Activated T-helper 2 cell treated with anti-CD3 and anti-CD28 coated beads, Interferon-gamma antibody, Interleukin-2, Interleukin-4, amounts not matched to agents 10 μg/mL and 5 μg/mL and 100 μg/mL, durations not matched to agents 14 hours and 24 hours and 36 hours (primary cell): Measurements from ENCODE around the gene KRT80. TPM values are rescaled to one million over a fixed set of nuclear protein-coding genes. Genes with fewer than 3 reads are reported as not detected.

Source experiments
- DNase-seq: peaks from one replicate; pipeline ENCODE4 v3.0.0; 2021; ENCODE audit warnings: low spot score
- H3K27ac Mint-ChIP-seq: one replicate; pipeline ENCODE4 v1.8.0; 2021; ENCODE audit warnings: mixed read lengths
- H3K27me3 Mint-ChIP-seq: one replicate; pipeline ENCODE4 v1.8.0; 2021; ENCODE audit warnings: low read depth, mixed read lengths
- H3K36me3 Mint-ChIP-seq: one replicate; pipeline ENCODE4 v1.8.0; 2021; ENCODE audit warnings: low read depth, mixed read lengths
- H3K4me1 Mint-ChIP-seq: one replicate; pipeline ENCODE4 v1.8.0; 2021; ENCODE audit warnings: low read depth, mixed read lengths
- H3K4me3 Mint-ChIP-seq: one replicate; pipeline ENCODE4 v1.8.0; 2021; ENCODE audit warnings: low read depth, mild to moderate bottlenecking, moderate library complexity, mixed read lengths
- H3K9me3 Mint-ChIP-seq: one replicate; pipeline ENCODE4 v1.8.0; 2021; ENCODE audit warnings: mixed read lengths
- intact Hi-C: fragments of 100-400 bp; cut with micrococcal nuclease; formaldehyde crosslinking; loops from one replicate; pipeline ENCODE4 v1.15.1; 2023
- total RNA-seq: library from RNA; stranded (reverse); gene quantifications from 2 replicates; pipeline ENCODE4 v1.2.3, GENCODE V29; 2022

The KRT80 gene
- total RNA-seq, 1 donor from 2014 or later = not detected

DNA sequence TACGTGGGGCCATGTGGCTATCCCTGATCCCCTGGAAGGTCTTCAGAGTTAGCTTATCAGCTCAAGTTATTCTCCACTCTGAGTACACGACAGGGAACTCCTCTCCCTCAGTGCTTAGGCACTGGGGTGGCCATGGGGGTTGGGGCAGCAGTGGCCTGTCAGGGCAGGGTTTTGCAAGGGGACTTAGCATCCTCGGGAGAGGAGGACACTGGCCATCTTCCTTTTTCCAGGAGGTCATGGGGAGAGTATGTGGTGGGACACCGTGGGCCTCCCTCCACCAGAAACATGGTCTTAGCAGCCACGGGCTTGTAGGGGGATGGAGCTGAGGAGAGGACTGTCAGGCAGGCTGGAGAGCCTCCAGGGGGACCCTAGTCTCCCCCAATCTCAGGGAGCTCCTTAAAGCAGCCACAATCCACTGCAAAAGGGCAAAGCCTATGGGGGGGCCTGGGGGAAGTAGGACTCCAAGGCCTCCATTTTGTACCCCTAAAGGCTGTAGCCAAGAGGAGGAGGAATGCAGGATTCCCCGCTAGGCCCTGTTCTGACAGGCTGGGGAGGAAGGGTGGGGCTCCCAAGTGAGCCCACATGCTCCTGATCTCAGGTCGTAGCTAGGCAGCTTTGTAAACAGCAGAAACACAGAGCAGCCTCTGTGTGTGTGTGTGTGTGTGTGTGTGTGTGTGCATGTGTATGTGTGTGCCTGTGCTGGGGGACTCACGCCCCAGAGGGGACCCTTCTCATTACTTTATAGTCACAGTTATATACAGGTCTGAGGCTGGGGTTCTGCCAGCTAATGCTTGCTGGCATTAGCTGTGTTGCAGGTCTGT, 36.6 kb downstream of the KRT80 start:
- no peak overlapping the region for H3K27ac Mint-ChIP-seq
- H3K36me3 Mint-ChIP-seq = no peaks in the 10 kb centered on the region
- H3K4me3 Mint-ChIP-seq = no peak overlapping the region
- DNase-seq = peak; percentile 63
- H3K9me3 Mint-ChIP-seq = no peaks in the 10 kb centered on the region
- peaks cover 6% of the 10 kb centered on the region for H3K27me3 Mint-ChIP-seq
- intact Hi-C loops = loop anchor here (5.0 to 10.0 kb wide), 2 partner anchors 57 to 430 kb away; no protein-coding TSS in a partner anchor
- peaks cover 7% of the 10 kb centered on the region for H3K4me1 Mint-ChIP-seq

- peaks cover 6% of the 10 kb centered on the region for H3K27me3 Mint-ChIP-seq
- H3K27ac Mint-ChIP-seq = no peak overlapping the region
- no peak overlapping the region for H3K4me3 Mint-ChIP-seq
- H3K9me3 Mint-ChIP-seq = no peaks in the 10 kb centered on the region
- no peaks in the 10 kb centered on the region for H3K36me3 Mint-ChIP-seq
- no peak for DNase-seq
- intact Hi-C loops = loop anchor here (2.0 to 10.0 kb wide), 2 partner anchors 174 to 432 kb away; no protein-coding TSS in a partner anchor
- peaks cover 7% of the 10 kb centered on the region for H3K4me1 Mint-ChIP-seq
Observed at GRCh38 chr12:52152905-52153317, 38.9 kb downstream of the KRT80 start.

DNA sequence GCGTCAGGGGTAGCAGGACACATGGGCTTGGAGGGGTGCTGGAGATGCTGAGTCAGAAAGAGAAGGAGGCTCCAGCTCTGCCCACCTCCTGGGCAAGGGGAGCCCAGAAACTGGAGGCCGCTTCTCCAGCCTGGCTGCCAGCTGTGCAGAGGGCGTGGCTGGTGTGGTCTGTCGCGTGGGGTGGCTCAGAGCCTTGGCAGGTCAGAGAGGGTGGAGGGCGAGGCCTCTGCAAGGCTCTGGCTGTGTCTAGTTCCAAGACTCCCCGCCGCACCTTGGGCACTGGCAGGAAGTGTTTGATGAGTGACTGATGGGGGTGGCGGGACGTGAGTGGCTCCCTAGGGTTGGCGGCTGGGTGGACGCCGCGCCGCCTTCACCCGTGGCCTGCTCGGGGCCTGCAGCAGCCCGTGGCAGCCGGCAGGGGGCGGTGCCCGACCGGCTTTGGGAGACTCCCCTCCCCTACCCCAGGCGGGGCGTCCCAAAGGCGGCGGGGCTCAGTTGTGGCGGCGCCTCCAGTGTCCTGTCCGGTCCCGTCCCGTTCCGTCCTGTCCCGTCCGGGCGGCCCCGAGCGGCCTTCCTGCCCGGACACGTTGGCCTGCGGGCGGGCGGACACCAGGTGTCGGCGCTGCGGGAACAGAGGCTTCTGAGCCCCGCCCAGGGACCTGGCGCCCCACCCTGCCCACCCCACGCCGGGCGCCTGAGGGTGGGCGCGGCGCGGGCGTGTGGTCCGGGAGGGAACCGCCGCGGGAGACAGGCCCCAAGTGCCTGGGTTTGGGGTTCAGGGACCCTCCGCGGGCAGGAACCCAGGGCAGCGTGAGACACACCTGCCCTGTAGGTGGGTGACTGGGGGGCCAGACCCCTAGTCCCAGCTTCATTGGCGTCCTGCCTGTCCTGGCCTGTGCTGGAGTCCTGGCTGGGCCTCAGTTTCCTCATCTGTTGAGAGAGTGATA, 39.7 kb downstream of the KRT80 start:
- no peak overlapping the region for H3K4me3 Mint-ChIP-seq
- peak; percentile 64 for DNase-seq
- H3K9me3 Mint-ChIP-seq = no peaks in the 10 kb centered on the region
- H3K36me3 Mint-ChIP-seq = no peaks in the 10 kb centered on the region
- peaks cover 6% of the 10 kb centered on the region for H3K27me3 Mint-ChIP-seq
- intact Hi-C loops = loop anchor here (2.0 to 10.0 kb wide), 2 partner anchors 175 to 433 kb away; no protein-coding TSS in a partner anchor
- no peak overlapping the region for H3K27ac Mint-ChIP-seq
- H3K4me1 Mint-ChIP-seq = peaks cover 7% of the 10 kb centered on the region

DNA sequence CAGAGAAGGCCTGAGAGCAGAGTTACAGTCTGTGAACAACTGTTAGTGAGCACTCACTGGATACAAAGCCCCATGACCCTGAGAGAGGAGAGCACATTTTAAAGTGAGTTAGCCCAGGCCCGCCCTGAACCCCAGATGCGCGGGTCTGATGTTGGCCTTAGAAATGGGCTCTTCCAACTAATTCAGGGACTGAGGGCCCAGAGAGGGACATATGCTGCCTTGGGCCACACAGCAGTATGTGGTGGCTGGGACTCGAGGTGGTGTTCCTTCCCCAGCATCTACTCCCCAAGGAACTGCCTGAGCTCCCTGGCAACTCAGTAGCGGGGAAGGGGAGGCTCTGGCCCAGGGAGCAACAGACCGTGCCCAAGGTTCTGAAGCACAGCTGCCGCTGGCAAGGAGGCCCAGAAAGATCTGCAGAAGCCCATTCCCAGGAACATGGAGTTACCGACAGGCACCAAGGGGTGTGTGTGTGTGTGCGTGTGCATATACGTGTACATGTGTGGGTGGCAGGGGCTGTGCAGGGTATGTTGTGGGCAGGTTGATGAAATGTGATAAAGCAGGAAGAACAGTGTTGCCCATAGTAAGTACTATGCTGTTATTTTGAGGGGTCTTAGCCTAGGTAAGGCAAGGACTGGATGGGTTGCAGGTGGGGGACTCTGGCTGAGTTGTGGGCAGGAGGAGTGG, 40.5 kb downstream of the KRT80 start:
- intact Hi-C loops = loop anchor here (10.0 kb wide), 1 partner anchor 434 kb away; no protein-coding TSS in a partner anchor
- DNase-seq = no peak
- Mint-ChIP-seq H3K36me3 (no peaks in the 10 kb centered on the region), H3K4me3 (no peak overlapping the region), H3K4me1 (peaks cover 7% of the 10 kb centered on the region), H3K27ac (no peak overlapping the region), H3K9me3 (no peaks in the 10 kb centered on the region), H3K27me3 (peaks cover 6% of the 10 kb centered on the region)

GRCh38 chr12:52149651-52150241, 42.1 kb downstream of the KRT80 start:
- H3K4me1 Mint-ChIP-seq = peaks cover 5% of the 10 kb centered on the region
- no peak for DNase-seq
- H3K27ac Mint-ChIP-seq = no peak overlapping the region
- H3K27me3 Mint-ChIP-seq = peaks cover 6% of the 10 kb centered on the region
- no peak overlapping the region for H3K4me3 Mint-ChIP-seq
- intact Hi-C loops = loop anchor here (10.0 kb wide), 1 partner anchor 435 kb away; no protein-coding TSS in a partner anchor
- no peaks in the 10 kb centered on the region for H3K9me3 Mint-ChIP-seq
- no peaks in the 10 kb centered on the region for H3K36me3 Mint-ChIP-seq

DNA sequence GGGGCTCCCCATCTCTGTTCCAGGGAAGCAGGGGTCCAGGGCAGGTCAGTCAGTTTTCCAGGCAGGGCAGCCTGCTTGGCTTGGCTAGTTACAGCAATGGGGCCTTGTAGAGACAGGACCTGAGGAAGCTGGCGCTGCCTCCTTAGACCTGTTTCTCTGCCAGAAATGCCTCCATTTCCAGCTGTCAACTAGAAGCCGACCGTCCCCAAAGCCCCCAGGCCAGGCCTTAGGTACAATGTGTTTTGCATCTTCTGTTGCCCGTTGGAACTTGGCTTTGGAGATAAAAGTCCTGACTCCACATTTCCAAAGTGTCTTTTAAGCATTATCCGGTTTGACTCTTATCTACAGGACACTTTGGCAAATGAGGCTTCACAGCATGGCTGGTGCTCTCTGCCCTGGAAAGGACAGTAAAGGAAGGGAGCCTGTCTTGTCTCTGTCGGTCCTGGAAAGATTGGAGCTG, 42.6 kb downstream of the KRT80 start:
- Mint-ChIP-seq H3K27me3 (peaks cover 6% of the 10 kb centered on the region), H3K36me3 (no peaks in the 10 kb centered on the region), H3K4me3 (no peak overlapping the region), H3K9me3 (no peaks in the 10 kb centered on the region), H3K4me1 (peaks cover 5% of the 10 kb centered on the region), H3K27ac (no peak overlapping the region)
- no peak for DNase-seq
- intact Hi-C loops = no loop called here

GRCh38 chr12:52148464-52149181, 43.2 kb downstream of the KRT80 start:
- intact Hi-C loops = no loop called here
- Mint-ChIP-seq H3K9me3 (no peaks in the 10 kb centered on the region), H3K27me3 (peaks cover 6% of the 10 kb centered on the region), H3K4me3 (no peak overlapping the region), H3K4me1 (peaks cover 5% of the 10 kb centered on the region), H3K27ac (no peak overlapping the region), H3K36me3 (no peaks in the 10 kb centered on the region)
- DNase-seq = no peak

DNA sequence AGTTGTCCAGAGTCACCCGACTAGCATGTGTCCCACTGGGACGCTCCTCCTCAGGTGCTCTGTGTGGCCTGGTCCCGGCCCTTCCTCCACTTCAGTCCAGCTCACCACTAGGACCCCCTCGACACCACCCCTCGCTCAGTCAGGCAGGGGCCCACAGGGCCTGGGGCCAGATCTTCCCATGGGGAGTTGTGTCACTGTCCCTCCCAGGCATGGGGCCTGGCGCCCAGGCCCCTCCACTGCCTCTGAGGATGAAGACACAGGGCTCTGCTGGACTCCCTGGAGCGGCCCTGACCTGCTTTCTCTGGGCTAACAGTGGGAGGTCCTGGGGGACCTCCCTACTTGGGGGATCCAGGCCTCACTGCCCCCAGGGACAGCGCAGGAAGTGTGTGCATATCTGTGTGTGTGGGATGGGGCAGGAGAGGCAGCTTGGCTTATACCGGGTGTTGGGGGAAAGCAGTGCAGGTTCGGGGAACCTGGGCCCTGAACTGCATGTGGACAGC, 43.8 kb downstream of the KRT80 start:
- no peak for DNase-seq
- peaks cover 5% of the 10 kb centered on the region for H3K4me1 Mint-ChIP-seq
- no peaks in the 10 kb centered on the region for H3K9me3 Mint-ChIP-seq
- no peak overlapping the region for H3K27ac Mint-ChIP-seq
- intact Hi-C loops = no loop called here
- H3K4me3 Mint-ChIP-seq = no peak overlapping the region
- peaks cover 6% of the 10 kb centered on the region for H3K27me3 Mint-ChIP-seq
- H3K36me3 Mint-ChIP-seq = no peaks in the 10 kb centered on the region

DNA sequence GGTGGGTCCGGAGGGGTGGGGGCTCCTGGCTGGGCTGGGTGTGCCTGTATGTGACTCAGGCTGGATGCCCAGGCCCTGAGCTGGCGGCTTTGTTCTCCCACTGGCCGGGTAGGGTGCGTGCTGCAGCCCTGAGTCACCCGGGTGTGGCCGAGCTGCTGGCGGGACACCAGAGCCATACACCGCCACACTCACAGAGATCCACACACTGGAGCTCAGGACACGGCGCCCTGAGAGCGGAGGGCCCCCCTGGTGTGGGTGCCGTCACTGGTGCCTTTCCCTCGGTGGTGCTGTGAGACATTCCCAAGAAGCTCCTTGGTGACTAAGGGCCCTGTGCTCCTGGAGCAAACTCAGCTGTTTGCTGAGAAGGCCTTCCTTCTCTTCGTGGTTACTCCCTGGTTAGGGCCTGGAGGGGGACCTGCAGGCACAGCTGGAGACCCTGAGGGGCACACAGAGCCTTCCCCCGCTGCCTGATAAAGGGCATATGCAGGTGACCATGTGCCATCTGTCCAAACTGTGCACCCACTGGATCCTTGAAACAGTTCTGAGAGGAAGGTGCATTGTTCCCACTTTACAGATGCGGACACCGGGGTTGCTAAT, 44.3 kb downstream of the KRT80 start:
- Mint-ChIP-seq H3K4me1 (peaks cover 5% of the 10 kb centered on the region), H3K36me3 (no peaks in the 10 kb centered on the region)

DNA sequence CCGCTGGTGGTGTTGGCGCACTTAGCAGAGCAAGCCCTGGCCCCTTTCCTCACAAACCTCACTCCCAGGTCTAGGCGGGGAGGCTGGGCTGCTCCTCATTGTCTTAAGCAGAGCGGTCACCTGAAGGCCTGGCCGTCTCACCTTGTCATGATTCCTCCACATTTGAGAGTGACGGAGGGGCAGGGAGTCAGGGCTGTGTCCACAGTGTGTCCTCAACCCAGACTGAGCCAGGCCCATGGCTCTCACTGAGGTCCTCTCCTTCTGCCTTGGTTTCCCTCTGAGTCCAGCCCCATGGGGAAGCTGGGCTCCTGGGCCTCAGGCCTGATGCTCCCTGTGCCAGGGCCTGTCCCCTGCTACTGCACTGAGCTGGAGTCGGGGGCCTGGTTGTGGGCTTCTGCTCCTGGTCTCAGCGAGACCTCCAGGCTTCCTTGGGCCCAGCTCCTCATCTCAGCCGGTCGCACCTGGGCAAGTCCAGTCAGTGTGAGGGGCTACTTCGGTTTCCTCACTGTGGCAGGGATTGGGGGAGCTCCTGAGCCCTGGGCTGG, 44.9 kb downstream of the KRT80 start:
- no peak for DNase-seq
- H3K4me1 Mint-ChIP-seq = peaks cover 5% of the 10 kb centered on the region
- no peaks in the 10 kb centered on the region for H3K9me3 Mint-ChIP-seq
- H3K36me3 Mint-ChIP-seq = no peaks in the 10 kb centered on the region
- no peak overlapping the region for H3K4me3 Mint-ChIP-seq
- intact Hi-C loops = no loop called here
- H3K27ac Mint-ChIP-seq = no peak overlapping the region
- peaks cover 4% of the 10 kb centered on the region for H3K27me3 Mint-ChIP-seq

More for the DNA sequence above, 44.3 kb downstream of the KRT80 start:
- intact Hi-C loops = no loop called here
- H3K4me3 Mint-ChIP-seq = no peak overlapping the region
- DNase-seq = no peak
- H3K27ac Mint-ChIP-seq = no peak overlapping the region
- H3K27me3 Mint-ChIP-seq = peaks cover 4% of the 10 kb centered on the region
- no peaks in the 10 kb centered on the region for H3K9me3 Mint-ChIP-seq
